Measurements from ENCODE around the gene SREBF2. TPM values are rescaled to one million over a fixed set of nuclear protein-coding genes. Genes with fewer than 3 reads are reported as not detected.

The SREBF2 gene
- total and polyA plus RNA-seq, 2 donors (not counting 3 experiments of a cell fraction or from before 2014, with no cell fraction given): 101 to 136 TPM

- no peak overlapping the region for H3K4me3 ChIP-seq (replicated peaks in 1 of 3; ENCODE audit: insufficient read depth in 1 of 3, low read depth in 1 of 3, low read length in 3 of 3)
- no peaks in the 10 kb centered on the region for H3K9me1 ChIP-seq (replicated peaks; ENCODE audit: control insufficient read depth, extremely low read depth, insufficient read depth, low read length)
- DNase-seq (ENCODE audit: low read depth, low spot score): no peak
- dilution Hi-C loops (cut with MboI; ENCODE audit: extremely low pct_ligation_motif_present, low sequenced_read_pairs) (no loop called here), intact Hi-C loops (cut with micrococcal nuclease) (no loop called here)
- no peak overlapping the region for H2AFZ ChIP-seq (ENCODE audit: low read depth, low read length)
- no peaks in the 10 kb centered on the region for H3K9me3 ChIP-seq (replicated peaks; ENCODE audit: control insufficient read depth, insufficient read depth, low read length)
- TF ChIP-seq EZH2 (IDR thresholded peaks at IDR 0.05; ENCODE audit: borderline replicate concordance, low read depth, low read length, severe bottlenecking) (no peak), MYC (IDR thresholded peaks at IDR 0.05; ENCODE audit: low read depth, low read length) (no peak), POLR2A (IDR thresholded peaks at IDR 0.05; ENCODE audit: low read depth, low read length) (no peak), FOS (IDR thresholded peaks at IDR 0.05; ENCODE audit: borderline replicate concordance, insufficient read depth, low read length) (no peak), POLR2AphosphoS5 (IDR thresholded peaks at IDR 0.05; ENCODE audit: insufficient read depth, low read depth, low read length) (no peak), GATA2 (IDR thresholded peaks at IDR 0.05; ENCODE audit: insufficient read depth, insufficient read length, low read depth, low read length) (no peak), MAX (IDR thresholded peaks at IDR 0.05; ENCODE audit: insufficient read depth, insufficient read length) (no peak), JUN (IDR thresholded peaks at IDR 0.05; ENCODE audit: borderline replicate concordance, insufficient read depth, insufficient read length, low read depth) (no peak), CTCF (IDR thresholded peaks at IDR 0.05; ENCODE audit: extremely low read depth in 1 of 2, insufficient read depth in 1 of 2, low read depth in 1 of 2, low read length in 2 of 2) (no peak)
- H3K27ac ChIP-seq (ENCODE audit: insufficient read depth, low read depth, low read length): no peak overlapping the region
- H4K20me1 ChIP-seq (replicated peaks; ENCODE audit: control insufficient read depth, extremely low read depth, insufficient read depth, low read length): no peaks in the 10 kb centered on the region
- no peaks in the 10 kb centered on the region for H3K79me2 ChIP-seq (ENCODE audit: control insufficient read depth, insufficient read depth, low read length)
- H3K4me1 ChIP-seq (ENCODE audit: control insufficient read depth, extremely low read depth, insufficient read depth, low read length): no peaks in the 10 kb centered on the region
- ChIA-PET CTCF (interaction anchor here (0.9 to 1.3 kb wide), 4 partner anchors 9 to 156 kb away, joined by 3 to 4 read pairs (median 3); no protein-coding TSS in a partner anchor), POLR2A (no interaction called here)
- no peak overlapping the region for H3K9ac ChIP-seq (replicated peaks; ENCODE audit: extremely low read depth, insufficient read depth, low read length)
- no peak overlapping the region for H3K4me2 ChIP-seq (ENCODE audit: insufficient read depth, low read length)
- peaks cover 23 to 51% of the 10 kb centered on the region in 2 experiments for H3K36me3 ChIP-seq (ENCODE audit: control insufficient read depth in 2 of 2, extremely low read depth in 1 of 2, insufficient read depth in 2 of 2, low read length in 2 of 2)
- BruUV-seq (replicated peaks): no TSS peak
- FAIRE-seq: no peak
- no peaks in the 10 kb centered on the region for H3K27me3 ChIP-seq (ENCODE audit: control insufficient read depth in 2 of 2, insufficient read depth in 2 of 2, low read length in 2 of 2)
Observed at GRCh38 chr22:41902932-41903421, 70.1 kb downstream of the SREBF2 start.

Data from endothelial cell of umbilical vein (primary cell).